Measurements from ENCODE around the gene RTF2.
"Not testable (repeated sequence)": the region's sequence is repeated elsewhere in the genome, so short reads cannot be mapped to it uniquely, and the experiment has no call there.

Gene RTF2

GRCh38 chr20:56551571-56551970, 83.1 kb downstream of the RTF2 start:
- no peak for DNase-seq (ENCODE audit: low read depth)

- no peak for DNase-seq (ENCODE audit: low read depth)
Measured at GRCh38 chr20:56552911-56553629, 84.6 kb downstream of the RTF2 start.

GRCh38 chr20:56554869-56555268, 86.4 kb downstream of the RTF2 start:
- DNase-seq (ENCODE audit: low read depth), result no peak

GRCh38 chr20:56558968-56559367, 90.5 kb downstream of the RTF2 start:
- no peak for DNase-seq (ENCODE audit: low read depth)

GRCh38 chr20:56564526-56564925, 96.1 kb downstream of the RTF2 start:
- not testable (repeated sequence) for DNase-seq (ENCODE audit: low read depth)

- no peak for DNase-seq (ENCODE audit: low read depth)
Measured at GRCh38 chr20:56565511-56565910, 97.1 kb downstream of the RTF2 start.

GRCh38 chr20:56566621-56567020, 98.2 kb downstream of the RTF2 start:
- DNase-seq (ENCODE audit: low read depth), result no peak
